GM21360 (cell line): ENCODE data around the gene HS3ST5.

Experiments used
- ATAC-seq: cut with Tn5 transposase; IDR thresholded peaks from one replicate; pipeline ENCODE4 v1.9.1; 2021; ENCODE audit warnings: mild to moderate bottlenecking, moderate library complexity; ENCODE audit not compliant: unreplicated experiment

HS3ST5 gene

DNA sequence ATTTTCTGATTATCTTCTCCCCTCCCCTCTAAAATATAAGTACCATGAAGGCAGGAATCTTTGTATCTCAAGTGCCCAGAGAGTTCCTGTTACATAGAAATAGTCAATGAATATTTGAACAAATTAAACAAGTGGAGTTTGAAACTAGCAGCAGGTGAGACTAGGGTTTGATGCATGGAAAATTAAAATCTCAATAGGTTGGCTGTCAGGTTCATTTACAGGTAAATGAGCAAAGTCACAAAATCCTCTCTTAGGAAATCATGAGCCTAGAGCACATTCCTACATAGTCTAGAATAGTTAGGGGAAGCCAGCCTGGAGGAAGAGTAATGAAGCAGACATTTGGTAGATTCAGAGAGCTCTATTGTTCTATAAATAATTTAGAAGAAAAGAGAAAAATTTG is 140.4 kb downstream of the HS3ST5 start:
- ATAC-seq = no peak

DNA sequence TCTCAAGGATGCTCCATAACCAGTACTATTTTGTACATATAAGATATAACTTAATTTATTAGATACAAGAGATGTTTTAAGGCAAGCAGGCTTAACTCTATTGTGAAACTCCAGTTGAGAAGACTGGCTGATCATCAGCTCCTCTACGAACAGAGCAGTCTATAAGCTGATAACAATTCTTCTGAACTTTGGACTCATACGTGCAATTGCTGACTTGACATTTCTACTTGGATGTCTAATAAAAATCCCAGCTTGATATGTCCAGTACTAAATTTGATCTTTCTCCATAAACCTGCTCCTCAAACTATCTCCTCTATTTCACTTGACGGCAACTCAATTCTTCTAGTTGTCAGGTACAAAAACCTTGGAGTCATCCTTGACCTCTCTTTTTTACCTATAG is 141.9 kb downstream of the HS3ST5 start:
- no peak for ATAC-seq

DNA sequence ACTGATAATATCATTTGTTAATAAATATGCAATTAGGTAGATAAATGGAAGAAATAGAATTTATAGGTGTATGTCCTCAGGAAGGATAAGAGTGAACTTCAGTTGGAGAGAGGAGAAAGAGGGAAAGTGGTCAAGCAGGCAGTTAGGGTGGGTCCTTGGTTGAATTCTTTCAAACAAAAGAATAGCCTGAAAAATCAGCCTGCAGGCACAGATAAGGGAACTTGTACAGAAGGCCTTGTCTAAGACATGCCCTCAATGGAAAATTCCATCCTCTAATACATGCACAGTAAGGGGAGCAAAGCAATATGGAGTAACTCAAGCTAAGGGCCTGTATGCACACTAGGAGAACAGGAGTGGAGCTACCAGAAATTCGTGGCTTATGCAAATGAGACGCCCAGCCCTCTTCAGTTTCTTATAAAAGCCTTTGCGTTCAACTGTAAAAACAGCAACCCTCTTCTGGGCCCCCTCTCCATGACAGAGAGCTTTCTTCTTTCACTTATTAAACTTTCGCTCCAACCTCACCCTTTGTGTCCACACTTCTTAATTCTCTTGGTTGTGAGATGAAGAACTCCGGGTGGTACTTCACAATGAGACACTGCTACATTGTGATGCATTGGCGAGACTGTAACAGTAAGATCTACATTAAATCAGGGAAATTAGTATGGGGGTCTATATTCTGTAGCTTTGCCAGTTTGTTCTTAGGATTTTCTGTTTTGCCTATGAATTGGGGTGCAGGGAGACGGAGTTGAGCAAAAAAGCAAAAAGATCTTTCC is 147.0 kb downstream of the HS3ST5 start:
- no peak for ATAC-seq

DNA sequence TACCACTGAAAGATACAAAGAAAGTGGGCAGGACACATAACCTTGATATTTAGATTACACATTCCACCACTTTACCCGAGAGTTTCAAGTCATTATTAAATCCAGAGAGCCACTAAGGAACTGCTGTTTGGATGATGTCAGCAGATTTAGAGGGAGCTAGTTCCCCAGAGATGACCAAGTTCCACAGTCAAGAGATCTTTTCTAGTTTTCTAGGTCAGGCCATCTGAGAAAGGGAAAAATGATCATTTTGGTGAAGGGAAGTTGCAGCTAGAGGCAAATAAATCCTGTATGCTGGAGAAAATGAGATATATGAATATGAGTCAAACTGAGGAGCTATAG is 147.8 kb downstream of the HS3ST5 start:
- ATAC-seq = no peak

DNA sequence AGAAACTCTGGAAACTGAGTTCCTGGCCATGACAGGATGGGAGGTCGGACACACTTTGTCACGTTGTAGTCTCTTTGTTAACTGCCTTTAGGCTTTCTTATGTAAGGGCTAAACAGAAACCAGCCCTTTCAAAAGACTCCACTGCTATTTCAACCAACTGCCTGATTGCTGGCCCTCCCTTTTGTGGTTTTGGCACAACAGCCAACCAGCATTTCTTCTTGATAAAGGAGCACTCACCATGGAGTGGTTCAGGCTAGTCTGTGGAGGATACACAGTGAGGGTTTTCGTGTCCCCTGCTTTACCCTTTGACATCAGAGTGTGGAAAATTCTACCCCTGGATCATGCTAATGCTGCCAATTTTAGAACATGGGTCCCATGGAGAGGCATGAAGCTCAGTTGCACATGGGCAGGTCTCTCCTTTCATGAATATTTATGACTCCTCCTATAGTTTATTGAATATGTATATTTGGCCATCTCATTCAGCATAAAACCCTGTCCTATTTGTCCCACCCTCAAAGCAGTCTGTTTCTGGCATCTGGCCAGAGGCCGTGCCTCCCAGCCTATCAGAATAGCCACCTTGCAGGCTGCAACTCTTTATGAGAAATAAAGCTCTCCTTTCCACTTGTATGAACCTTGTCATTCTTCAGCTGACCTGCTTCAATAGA is 148.3 kb downstream of the HS3ST5 start:
- no peak for ATAC-seq

DNA sequence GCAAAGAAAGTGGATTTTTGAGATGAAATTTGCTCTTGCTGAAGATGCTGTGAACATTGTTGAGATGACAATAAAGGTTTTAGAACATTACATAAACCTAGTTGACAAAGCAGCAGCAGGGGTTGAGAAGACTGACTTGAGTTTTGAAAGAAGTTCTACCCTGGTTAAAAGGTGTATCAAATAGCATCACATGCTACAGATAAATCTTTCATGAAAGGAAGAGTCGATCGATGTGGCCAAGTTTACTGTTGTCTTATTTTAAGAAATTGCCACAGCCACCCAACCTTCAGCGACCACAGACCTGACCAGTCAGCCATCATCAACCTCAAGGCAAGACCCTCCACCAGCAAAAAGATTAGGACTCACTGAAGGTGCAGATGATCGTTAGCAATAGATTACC is 155.3 kb downstream of the HS3ST5 start:
- ATAC-seq = no peak

DNA sequence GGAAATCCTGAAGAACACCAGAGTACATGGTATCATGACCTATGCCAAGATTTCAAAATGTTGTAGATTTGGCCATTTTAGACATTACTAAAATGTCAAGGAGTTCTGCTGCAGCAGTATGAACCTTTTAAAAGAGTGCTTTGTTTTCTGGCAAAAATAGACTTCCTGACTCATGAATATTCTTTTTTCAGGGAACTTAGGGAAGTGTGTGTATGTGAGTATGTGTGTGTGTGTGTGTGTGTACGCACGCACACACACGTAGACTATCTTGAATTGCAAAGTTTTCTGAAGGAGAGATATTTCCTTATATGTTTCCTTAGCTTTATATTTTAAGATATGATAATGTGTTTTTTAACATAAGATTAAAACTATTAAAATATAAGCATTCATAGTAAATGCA is 161.2 kb downstream of the HS3ST5 start:
- ATAC-seq = no peak

DNA sequence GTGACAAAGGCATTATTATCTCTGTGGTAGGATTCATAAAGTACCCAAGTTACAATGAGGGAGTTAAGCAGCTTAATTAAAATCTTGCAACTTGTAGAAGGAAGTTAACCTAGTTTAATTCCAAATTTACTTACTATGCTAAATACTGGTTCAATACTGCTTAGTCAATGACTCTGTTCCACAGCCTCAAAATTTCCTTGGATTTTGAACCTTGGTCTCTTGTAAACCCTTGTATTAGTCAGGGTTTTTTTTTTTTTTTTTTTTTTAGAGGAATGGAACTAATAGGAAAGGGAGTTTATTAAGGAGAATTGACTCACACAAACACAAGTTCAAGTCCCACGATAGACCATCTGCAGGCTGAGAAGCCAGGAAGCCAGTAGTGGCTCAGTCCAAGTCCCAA is 163.4 kb downstream of the HS3ST5 start:
- ATAC-seq = no peak

DNA sequence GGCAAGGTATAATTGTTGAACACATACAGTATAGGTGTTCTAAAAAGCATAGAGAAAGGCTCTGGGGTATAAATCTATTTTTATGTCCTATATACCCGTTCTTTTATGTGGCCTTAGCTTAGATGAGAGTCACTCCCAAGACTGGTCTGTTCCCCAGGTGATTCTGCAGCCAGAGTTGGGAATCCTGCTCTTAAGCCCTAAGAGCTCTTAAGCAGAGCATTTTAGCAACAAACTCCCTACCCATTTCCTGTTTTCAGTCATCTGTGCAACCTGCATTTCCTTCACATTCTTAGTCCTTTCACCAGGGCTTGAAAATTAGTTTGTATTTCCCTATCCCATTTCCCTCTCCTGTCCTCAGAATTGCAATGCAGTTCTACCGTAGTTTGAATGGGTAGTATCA is 166.1 kb downstream of the HS3ST5 start:
- ATAC-seq = no peak

DNA sequence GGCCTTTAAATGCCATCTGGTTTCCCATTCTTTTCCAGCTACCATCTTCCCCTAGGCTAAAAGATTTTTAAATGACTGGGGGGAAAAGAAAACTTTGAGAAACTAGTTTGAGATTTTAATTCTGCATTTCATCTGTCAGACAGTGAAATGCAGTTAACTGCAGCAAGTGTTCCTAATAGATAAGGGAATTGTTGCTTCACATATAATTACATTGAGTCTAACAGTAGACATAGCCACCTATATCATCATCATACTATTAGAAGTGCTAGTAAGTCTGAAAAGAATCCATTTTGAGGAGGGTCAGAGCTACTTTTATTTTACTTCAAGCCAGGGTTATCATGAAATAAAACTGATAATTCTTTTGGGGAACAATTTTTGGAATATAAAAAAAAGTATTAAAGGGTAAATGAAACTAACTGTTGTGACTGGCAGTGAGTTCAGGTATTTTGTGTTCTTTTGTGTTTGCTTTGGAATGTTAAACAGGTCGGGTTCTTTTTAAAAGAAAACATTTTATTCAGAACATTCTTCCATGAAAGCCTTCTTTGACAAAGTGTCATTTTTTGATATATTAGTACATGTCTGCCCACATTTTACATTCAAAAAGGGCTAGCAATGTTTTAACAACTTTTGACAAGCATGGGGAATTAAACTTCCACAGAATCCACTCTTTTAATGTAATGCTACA is 170.1 kb downstream of the HS3ST5 start:
- ATAC-seq = no peak

DNA sequence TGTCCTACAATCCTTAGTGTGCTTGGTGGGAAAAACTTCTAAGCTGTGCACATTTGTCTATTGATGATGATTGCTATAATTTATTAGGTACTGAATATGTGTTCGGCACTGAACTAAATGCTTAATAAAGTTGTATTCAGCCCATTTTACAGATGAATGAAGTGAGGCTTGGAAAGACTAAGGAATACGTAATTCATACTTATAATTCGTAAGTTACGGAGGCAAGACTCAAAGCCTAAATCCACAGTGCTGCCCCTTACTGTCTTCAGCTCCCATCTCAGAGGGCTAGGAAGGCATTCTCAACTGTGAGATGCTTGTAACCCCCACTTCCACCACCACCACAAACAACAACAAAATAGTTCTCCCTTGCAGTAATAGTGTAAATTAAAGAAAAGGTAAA is 171.3 kb downstream of the HS3ST5 start:
- ATAC-seq = no peak

DNA sequence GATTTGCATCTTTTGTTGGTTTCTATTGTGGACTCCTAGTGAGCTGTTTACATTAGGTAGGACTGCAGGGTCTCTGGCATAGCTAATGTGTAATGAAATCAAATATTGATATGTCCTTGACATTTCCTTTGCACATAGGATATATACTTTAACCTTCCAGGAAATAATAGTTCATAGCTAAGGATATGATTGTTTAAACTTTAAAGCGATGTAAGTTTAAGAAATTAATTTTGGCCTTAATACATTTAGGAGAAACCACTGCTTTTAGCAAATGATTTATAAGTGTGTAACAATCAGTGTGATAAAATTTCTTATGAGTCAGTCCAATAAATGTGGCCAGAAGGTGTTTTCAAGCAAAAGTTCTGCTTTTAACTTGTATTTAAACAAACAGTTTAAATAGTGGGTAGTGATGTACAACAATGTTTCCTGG is 171.8 kb downstream of the HS3ST5 start:
- no peak for ATAC-seq

DNA sequence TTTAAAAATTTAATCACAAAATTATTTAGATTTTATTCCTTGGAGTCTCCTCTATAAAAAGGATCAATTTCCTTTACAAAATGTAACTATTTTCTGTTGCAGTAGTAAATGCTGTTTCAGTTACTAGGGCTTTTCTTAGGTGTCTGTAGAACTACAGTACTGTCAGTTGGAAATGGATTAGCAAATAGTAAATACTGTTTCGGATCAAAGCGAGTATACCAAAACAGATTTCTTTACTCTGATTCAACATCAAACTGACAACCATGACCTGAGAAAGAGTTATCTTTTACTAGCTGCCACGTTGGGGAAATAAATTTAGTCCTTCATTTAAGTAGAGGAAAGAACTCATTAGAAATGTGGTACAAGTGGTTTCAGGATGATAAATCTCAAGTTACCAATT is 172.5 kb downstream of the HS3ST5 start:
- no peak for ATAC-seq

DNA sequence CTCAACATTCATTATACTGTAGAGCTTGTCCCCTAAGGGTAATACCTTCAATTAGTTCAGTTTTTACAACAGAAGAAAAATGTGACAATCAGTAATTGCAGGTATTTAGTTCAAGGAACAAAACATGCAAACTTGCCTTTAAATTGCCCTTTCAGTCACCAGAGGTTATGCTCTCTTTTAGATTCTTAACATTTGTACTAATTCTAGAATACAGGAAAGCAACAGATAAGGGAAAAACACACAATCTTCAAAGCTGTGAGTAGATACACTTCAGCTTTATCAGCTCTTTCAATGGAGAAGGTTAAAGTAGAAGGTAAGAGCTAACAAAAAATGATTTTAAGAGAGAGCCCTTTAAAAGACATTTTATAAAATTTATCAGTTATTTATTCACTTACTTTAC is 173.1 kb downstream of the HS3ST5 start:
- ATAC-seq = no peak

DNA sequence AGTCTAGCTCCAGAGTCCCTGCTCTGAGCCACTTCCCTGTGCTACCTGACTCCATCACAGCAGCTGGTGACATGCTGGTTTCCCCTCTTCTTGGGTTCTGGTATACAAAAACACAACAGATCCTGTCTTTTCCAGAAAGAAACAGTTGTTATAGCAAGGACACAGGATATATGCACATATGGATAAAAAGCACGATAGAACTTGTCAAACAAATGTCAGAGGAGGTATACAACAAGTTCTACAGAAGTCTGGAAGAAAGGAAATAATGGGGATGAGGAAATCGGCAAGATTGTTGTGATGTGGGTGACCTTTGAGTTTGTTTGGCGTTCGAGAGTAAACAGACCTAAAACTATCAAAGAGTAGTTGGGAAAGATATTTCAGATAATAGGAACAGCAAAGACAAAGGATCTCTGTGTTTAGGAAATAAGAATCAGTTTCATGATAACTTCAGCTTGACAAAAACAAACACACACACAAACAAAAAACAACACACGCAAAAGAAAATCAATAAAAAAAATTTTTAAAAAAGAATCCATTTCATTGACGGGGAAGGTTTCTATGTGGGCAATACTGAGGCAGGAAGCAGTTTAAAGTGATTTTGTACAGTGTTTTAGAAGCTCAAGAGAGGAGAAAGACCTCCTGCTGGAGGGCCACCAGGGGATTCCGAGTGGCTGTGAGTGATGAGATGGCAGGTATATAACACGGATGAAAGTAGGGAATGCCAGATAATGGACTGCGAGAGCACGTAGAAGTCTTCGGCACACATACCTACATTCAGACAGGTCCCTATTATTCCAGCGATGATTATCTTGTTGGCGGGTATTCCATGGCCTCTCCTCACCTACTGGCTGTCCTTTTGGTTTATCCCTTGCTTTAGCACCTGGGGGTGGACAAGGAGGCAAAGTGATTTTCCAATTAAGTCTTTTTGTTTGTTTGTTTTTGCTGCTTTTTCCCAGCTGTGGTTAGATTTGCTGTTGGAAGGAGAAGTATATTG is 174.9 kb downstream of the HS3ST5 start:
- ATAC-seq = no peak

DNA sequence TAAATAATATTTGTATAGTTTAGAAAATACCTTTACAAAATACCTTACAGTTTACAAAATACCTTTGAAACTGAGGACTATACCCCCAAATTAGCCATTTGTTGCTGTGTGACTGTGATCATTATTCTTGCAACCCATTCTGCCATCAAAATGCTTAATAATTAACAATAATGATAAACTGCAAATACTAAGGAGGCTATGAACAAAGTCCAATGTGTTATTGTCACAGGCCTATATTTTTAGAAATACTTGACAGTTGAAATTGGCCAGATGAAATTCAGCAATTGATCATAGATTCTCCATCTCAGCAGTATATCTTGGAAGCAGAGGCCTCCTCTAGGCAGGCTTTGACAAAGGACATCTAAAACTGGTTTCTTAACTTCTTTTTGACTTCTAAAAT is 178.6 kb downstream of the HS3ST5 start:
- ATAC-seq = no peak

DNA sequence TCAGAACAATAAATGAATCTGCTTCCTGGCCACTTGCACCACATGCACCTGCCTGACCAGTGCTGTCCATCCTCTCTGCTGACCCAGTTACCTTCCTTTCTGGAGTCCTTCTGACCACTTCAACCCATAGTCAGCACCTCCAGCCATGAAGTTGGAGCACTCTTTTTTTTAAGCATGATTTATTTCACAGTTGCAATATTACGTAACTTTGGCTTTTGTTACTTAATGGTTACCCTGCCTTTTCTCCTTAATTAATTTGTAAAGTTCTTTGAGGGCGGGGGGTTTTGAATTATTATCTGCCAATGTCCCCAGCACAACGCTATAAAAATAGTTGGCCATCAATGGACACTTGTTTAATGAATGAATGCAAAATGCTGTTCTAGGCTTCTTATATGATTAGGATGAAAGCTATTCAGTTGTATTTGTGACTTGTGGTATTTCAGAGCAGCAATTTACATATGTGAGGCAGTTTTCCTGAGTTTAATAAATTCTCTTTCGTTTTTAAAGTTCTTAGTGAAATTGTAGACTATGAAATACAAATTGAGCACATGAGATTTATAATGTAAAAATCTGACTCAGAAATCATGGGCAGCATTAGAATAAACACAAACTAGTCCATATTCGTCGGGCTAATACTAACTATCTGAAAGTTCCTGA is 180.0 kb downstream of the HS3ST5 start:
- no peak for ATAC-seq

DNA sequence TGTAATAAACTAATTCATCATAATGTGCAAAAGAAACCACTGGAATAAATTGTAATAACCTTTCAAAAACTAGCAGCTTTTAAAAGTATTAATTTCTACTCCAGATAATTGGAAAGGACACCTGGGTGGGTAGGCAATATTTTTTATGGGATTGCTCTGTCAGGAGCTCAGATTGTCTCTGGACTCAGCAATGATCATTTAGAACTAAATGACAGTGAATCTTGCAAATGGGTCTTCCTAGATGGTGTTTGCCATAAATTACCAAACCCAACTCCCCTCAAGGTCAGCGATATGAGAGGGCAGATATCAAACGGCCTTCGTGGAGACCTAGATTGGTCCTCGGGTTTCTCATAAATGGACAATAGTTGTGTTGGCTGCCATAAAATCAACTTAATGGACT is 181.9 kb downstream of the HS3ST5 start:
- no peak for ATAC-seq

DNA sequence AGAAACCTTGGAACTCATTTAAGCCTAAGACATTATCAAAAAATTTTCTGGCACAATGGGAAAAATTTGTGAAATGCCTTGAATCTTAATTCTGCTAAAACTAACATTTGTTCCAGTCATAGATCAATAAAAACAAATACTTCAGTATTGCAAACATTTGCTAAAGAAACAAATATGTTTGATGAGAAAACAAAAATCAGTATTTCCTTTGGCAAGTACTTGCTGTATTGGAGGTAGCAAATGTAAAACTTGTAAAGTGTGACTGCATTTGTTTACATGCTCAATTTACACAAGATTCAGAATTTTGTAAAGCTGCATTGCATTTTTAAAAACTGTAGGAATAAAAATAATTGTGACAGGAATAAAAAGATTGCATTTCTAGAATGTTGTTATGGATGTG is 183.1 kb downstream of the HS3ST5 start:
- no peak for ATAC-seq

DNA sequence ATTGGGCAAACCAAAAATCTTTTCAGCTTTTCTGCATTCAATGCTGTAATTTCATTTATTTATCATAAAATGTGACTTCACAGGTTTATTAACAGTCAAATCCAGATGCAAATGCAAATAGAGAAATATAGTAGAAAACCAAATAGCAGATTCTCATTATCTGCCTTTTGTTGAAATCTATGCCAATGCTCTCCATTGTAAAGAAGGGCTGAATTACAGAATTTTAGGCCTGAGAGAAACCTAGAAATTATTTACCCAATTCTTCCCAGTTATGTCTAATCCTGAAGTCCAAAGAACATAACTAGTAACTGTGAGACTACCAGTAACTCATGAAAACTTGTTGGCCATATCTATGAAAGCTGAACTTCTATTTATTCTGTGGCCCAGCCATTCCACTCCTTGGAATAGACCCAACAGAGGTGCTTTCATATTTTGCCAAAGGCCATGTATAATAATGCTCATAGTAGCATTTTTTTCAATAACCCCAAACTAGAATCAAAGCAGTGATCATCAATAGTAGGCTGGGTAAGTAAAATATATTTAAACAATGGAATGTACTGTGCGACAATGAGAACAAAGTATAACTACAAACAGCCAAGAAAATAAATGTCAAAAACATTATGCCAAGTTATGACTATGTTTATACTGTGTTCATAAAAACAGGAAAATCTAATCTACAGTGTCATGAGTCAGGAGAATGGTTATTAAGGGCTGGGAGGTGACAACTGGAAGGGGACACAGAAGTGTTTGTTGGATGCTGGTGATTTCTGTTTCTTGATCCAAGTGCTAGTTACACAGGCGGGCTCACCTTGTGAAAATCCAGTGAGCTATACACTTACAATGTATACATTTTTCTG is 183.8 kb downstream of the HS3ST5 start:
- no peak for ATAC-seq
